ENCODE measurements around the gene ARFGEF2.
"Not testable (repeated sequence)": the region's sequence is repeated elsewhere in the genome, so short reads cannot be mapped to it uniquely, and the experiment has no call there.

Gene ARFGEF2

DNA sequence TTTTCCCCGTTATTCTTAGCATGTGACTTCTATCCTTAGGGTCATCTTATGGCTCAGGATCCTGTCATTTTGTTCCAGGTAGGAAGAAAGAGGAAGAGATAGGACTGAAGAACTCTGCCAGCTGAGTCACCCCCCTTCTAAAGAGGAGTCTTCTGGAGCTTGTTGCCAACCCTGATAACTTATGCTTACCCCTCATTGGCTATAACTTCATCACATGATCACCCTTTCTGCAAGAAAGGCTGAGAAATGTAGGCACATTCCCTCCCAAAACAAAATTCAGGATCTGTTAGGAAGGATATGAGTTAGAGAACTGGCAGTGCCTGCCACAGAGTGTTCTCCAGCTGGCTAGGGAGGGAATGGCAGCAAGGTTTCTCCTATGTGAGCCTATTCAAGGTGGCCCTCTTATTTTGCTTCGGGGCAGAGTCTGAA lies 35.6 kb downstream of the ARFGEF2 start:
- DNase-seq: no peak

DNA sequence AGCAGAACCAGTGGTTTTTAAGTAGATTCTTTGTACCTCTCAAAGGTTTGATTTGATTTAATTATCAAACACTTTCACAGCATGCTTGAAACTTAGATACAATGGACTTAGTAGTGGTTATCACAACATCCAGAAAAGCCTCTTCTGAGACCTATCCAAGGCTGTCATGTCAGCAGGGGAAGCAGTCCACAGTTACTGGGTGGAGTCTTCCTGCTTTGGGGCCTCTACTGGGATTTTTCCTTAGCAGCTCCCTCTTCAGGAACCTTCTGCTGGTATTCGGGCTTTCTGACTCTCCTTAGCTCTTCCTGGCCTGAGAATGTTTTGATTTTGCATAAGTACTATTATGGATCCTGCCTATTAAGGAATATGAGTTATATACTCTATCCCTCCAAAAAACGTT lies 36.0 kb downstream of the ARFGEF2 start:
- DNase-seq: no peak

DNA sequence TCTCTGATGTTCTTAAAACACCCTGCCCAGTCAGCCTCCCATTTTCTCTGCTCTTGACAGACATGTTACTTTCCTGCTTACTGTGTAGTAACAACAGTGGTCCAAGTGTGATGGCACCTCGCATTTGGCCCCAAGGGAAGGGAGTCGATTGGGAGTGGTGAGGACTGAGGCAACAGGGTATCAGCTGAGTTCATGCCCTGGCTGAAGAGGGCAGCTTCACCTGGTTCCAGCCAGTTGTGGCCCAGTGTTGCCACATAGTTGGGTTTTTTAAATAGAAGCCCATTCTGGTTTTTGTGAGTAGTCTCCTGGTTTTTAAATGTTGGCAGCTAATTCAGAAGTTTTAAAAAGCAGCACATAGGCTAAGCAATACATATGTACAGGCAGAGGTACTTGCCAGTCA lies 37.2 kb downstream of the ARFGEF2 start:
- DNase-seq: no peak

DNA sequence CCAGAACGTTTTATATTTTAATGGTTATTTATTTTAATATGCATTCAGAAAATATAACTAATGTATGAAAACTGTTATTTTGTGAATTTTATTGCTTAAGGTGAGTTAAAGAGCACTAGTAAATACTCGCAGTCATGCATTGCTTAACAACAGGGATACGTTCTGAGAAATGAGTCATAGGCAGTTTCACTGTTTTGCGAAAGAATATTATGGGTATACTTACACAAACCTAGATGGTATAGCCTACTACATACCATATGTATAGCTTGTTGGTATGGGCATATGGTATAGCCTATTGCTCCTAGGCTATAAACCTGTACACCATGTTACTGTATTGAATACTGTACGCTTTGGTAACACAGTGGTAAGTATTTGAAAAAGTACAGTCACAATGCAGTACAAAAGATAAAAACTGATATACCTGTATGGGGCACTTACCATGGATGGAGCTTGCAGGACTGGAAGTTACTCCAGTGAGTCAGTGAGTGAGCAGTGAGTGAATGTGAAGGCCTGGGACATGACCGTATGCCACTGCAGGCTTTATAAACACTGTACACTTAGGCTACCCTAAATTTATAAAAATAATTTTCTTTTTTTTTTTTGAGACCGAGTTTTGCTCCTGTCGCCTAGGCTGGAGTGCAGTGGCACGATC lies 38.5 kb downstream of the ARFGEF2 start:
- no peak for DNase-seq

DNA sequence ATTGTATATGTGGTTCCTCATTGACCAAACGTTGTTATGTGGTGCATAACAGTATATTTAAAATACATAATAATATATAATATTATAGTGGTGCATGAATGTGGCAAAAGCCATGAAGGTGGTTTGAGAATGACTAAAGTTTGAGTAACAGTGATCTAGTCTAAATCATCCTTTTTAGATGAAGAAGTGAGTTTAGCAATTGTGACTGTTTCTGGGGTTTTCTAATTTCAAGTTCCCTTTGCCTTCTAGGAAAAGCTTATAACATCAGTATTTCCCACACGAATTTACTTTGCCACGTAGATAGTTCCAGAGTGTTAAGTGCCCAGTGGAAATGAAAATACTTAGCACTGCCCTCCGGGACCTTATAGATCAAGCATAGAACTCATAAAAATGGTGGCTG lies 40.9 kb downstream of the ARFGEF2 start:
- DNase-seq: no peak

DNA sequence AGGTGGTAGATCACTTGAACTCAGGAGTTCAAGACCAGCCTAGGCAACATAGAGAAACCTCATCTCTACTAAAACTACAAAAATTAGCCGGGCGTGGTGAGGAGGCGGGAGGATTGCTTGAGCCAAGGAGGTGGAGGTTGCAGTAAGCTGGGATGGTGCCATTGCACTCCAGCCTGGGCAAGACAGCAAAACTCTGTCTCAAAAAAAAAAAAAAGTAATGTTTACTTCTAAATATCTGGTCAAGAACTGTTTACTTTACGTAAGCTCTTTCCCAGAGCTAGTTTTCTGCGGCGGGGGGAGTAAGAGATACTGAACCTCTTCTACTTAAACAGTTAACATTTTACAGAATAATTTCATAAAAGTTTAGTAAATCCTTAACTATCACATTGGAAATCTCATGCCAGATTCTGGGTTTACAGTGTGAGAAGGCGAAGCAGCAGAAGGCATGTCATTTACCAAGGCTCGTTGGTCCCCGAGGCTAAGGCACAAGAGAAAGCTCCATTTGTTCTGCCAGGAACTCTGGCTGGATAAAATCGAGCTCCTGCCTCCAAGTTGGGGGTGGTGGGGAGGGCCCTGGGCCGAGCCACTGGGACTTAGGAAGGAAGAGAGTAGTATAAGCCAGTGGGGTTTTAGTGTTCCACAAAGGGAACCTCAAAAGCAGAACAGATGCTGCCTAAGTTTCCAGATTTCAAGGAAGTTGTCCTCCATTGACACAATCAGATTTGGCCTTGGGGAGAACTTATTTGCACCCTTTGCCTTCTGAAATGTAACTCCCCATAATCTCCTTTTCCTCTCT lies 41.7 kb downstream of the ARFGEF2 start:
- DNase-seq: no peak

DNA sequence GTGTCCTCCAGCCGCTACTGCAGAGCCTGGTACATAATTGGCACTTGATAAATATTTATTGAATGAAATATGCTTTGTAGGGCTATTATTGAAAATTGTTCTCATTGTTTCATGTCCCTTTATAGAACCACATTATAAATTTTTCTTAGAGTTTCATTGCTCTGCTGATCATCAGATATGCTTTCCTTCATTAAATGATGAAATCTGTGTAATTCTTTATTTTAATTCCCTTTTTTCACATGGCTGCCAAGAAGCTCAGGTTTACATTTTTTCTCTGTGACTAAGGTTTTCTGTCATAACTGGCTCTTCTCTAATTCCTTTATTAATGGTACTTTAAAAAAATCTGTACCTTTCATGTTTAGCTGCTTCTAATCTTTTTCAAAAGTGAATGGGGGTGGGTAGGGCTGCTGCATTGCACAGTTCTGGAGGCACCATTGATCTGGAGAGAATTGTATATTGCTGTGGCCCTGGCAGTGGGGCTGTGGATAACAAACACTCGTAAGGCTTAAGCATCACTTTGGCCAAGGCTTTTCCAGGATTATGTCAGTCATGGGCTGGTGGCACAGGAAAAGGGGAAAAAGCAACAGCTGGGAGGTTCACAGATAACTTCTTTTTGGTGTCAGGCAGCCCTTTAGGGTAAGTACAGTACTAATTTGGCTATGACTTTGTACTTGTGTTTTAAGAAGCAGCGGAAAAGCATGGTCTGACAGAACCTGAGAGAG lies 43.8 kb downstream of the ARFGEF2 start:
- DNase-seq: no peak

DNA sequence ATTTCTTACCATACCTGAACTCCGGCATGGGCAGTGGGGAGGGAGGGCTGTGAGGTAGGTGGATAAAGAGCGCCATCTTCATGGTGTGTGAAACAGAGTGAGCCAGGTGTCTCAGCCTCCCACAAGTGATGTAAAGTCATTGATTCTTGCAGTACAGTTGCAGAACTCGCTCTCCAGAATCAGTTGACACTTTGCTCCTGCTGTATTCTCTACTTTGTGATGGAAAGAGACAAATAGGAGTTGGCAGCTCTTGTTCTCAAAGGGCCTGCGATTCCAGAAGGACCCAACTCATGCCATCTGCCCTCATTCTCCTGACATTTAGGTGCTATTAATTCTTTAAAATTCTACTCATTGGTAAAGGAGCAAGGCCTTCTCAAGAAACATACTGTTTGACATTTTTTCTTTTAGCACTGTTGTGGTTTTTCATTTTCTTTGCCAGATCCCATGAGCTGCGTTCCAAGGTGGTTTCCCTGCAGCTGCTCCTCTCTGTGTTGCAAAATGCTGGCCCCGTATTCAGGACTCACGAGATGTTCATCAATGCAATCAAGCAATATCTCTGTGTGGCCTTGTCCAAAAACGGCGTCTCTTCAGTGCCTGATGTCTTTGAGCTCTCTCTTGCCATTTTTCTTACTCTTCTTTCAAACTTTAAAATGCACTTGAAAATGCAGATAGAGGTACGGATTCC lies 49.3 kb downstream of the ARFGEF2 start:
- no peak for DNase-seq

DNA sequence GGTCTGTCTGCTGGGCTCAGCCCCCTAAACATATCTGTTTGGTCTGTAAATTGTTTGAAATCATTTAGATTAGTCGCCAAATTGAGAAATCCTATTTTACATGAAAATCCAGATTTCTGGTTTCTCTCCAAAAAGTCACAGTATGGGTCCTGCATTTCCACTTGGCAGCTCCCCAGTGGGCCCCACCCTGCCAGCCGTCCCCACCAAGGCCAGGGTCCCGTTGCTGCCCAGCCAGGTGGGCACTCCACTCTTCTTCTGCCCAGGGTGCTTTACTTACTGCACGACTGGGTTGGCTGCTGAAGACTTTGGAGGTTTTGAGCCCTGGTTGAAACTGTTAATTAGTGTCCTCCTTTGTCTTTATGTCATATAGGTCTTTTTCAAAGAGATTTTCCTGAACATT lies 50.4 kb downstream of the ARFGEF2 start:
- no peak for DNase-seq

DNA sequence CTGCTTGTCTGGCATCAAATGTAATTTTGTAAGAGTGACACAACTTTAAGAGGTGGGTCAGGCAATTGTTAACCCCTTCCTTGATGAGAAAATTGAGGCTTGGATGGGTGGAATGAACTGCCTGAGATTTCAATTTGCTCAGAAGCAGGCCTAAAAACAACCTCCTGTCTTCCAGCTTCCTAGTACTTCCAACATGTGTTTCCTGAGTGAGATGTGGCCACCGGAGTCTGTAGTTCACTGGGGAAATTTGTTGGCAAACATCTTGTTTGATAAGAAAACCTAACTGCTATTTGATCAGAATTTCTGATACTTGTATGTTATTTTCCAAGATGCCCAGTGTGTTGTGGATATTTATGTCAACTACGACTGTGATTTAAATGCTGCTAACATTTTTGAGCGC lies 51.3 kb downstream of the ARFGEF2 start:
- no peak for DNase-seq

DNA sequence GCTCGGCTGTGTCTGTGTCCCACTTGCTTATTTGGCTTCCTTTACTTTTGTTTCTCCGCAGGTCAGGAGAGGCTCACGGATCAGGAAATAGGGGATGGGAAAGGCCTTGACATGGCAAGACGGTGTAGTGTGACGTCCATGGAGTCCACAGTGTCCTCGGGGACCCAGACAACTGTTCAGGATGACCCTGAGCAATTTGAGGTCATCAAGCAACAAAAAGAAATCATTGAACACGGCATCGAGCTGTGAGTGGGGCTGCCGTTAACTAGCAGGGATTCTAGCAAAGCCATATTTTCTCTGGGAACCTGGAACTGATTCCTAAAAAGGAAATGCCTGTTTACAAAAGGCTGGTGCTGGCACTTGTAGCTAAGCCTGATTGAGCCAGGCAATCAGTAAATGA lies 54.4 kb downstream of the ARFGEF2 start:
- no peak for DNase-seq

DNA sequence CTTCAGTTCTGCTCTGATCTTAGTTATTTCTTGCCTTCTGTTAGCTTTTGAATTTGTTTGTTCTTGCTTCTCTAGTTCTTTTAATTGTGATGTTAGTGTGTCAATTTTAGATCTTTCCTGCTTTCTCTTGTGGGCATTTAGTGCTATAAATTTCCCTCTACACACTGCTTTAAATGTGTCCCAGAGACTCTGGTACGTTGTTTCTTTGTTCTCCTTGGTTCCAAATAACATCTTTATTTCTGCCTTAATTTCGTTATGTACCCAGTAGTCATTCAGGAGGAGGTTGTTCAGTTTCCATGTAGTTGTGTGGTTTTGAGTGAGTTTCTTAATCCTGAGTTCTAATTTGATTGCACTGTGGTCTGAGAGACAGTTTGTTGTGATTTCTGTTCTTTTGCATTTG lies 58.5 kb downstream of the ARFGEF2 start:
- not testable (repeated sequence) for DNase-seq

DNA sequence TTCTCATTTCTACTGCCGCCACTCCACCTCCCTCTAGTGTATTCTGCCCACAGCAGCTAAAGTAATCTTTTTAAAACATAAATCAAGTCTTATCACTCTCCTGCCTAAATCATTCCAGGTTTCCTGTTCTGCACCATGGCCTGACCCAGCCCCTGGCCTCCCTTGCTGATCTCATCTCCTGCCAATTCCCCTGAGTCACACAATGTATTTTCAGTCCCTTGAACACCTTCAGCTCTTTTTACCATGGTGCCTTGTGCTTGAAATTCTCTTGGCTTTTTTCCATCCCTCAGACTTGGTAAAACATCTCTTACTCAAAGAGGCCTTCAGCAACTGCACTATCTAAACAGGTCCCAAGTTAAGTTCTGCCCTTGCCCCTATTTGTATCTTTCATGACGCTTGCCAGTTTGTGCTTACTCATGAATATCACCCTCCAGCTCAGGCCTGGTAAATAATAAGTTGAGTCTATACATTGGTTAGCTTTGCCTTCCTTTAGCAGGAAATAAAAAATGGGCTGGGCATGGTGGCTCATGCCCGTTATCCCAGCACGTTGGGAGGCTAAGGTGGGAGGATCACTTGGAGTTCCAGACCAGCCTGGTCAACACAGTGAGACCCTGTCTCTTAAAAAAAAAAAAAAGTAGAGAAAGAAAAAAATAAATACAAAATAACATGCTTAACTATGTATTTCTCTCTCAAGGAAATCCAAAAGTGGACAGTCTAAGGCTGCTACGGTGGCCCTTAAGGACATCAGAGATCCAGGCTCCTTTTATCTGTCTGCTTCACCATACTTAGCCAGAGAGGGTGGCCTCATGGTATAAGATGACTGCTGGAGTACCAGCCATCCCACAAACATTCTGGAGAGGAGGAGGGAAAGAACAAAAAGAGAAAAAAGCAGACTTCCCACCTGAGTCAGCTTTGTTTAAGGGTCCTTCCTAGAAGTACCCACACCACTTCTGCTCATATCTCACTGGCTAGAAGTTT lies 62.2 kb downstream of the ARFGEF2 start:
- DNase-seq: no peak

DNA sequence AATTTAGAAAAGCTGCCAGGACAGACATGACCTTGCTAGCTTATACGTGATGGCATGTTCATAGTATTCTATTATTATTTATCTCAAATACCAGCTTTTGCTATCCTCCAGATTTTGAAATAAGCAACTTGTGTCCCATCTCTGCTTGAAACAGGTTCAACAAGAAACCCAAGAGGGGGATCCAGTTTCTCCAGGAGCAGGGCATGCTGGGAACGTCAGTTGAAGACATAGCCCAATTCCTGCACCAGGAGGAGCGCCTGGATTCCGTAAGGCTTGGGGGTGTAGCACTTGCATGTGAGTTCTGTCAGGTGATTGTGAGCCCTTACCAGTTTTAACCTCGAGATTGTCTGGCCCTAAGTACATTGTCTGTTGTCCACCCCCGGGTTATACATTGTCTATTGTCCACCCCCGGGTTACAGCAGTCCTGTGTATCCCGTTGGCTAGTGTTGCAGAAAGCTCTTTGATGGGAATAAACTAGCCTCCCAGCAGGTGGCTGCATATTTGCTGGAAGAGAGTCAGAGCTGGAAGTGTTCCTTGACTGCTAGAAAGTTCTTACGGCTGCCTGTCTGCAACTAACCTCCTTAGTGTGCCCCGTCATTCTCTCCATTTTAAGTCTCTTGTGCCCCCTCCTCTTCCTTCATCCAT lies 63.2 kb downstream of the ARFGEF2 start:
- no peak for DNase-seq

DNA sequence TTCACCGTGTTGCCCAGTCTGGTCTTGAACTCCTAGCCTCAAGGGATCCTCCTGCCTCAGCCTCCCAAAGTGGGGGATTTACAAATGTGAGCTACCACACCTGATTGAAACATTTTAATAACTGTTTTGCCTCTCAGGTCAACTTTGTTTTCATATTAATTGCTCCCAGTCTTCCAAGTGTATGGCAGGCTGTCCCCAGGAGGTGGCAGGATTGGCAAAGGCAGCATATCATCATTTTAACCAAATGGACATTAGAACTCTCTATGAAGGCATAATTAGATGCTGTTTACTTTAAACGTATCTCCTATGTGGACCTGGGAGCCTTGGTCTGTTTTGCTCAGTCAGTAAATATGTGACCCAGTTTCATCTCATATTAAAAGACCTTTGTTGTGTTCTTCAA lies 65.4 kb downstream of the ARFGEF2 start:
- DNase-seq: no peak

DNA sequence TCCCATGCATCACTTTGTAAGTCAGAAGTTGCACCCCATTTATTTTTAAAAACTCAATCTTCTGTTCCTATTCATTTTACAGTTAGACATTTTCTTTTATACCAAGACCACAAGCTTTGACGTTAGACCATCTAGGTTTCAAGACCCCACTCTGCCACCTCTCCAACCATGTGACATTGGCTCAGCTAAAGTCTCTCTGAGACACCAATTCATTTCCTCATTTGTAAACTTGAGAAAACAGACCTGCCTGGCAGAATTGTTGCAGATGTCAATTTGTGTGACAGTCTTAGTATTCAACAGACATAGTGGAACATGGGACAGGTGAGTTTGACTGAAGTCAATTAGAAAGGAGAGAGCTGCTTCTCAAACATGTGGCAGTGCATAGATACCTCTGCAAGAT lies 69.0 kb downstream of the ARFGEF2 start:
- no peak for DNase-seq

DNA sequence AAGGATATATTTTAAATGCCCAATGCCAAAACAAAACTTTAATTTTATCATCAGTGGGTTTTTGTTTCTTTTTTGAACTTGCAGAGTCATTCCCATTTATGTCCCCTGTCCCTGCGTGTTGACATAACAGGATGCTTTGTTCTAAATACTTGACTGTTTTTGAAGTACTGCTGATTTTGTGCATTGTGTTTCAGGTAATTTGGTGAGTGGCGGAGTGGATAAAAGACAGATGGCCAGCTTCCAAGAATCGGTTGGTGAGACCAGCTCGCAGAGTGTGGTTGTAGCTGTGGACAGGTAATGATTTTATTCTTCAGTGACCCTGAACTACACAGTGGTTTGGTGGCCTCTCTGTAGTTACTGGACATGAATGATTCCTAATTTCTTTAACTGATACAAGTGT lies 74.1 kb downstream of the ARFGEF2 start:
- DNase-seq: peak; percentile 83

DNA sequence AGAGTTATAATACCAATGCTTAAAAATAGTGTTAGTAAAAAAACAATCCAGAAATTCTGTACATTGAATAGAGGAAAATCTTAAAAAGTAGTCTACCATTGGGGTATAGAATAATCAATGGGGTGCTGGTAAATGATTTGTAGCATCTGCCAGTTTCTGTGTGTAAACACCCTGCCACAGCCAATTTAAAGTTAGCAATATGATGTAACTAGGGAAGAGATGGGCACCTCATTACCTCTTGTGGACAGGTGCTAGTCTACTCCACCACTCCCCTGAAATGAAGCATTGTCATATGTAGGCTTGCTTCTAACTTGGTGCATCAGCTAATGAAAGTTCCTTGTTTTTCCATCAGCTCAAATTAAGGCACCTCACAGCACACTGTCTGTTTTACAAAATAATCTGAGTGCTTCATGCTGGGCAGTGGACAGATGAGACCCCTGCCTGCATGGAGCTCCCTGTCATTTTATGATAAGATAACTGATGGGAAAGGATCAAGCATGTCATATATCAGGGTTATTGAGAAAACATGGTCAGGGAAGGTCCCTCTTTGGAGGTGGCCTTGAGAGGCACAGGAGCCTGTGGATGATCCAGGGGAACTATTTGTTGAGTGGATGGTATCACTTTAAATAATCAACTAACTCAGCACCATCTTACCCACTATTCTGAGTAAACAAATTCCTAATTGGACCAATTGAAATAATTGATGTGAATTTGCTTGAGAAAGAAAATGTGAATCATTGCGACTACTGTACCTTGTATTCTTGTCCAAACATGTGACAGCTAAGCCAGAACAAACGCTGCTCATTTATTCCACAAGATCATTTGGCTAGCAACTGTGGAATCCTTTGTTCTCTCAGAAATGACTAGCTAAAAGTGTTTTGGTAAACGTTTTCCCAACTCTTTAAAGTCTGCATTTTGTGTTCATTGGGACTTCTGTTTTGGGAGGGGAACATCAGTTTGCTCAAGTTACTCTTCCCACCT lies 78.7 kb downstream of the ARFGEF2 start:
- DNase-seq: no peak

DNA sequence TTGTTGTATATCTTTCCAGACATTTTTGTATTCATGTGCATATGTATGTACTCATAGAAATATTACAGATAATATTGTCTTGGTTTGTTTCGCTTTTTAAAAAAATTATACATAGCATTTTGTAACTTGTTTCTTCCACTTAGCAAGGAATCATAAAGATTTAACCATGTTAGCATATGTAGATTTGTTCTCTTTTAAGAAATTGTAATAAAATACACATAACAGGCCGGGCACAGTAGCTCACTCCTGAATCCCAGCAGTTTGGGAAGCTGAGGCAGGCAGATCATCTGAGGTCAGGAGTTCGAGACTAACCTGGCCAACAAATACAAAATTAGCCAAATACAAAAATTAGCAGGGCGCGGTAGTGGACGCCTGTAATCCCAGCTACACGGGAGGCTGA lies 80.2 kb downstream of the ARFGEF2 start:
- no peak for DNase-seq

DNA sequence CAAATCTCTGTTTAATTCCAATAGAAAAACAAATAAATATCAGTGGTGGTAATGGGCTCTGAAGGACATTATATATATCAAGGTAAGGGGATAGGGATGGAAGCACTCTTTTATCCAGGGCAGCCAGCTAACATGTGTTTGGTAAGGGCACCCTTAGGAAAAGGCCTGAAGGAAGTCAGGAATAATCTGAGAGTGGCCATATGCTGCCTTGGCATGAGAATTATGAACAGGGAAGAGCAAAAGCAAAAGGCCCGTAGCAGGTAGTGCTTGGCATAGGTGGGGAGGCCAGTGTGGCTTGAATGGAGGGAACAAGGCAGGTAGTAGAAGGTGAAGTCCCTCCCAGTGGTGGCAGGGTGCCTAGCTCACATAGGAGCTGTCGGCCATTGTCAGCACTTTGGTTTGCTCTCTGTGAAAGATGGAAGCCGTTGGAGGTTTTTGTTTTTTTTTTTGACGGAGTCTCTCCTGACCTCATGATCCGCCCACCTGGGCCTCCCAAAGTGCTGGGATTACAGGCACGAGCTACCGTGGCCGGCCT lies 85.0 kb downstream of the ARFGEF2 start:
- no peak for DNase-seq

Data from NCI-H2029 (cell line).